ENCODE measurements around the gene NKAIN2.

- TF ChIP-seq POLR2A (IDR thresholded peaks at IDR 0.05) (no peak), CTCF (IDR thresholded peaks at IDR 0.05) (no peak)
Measured at GRCh38 chr6:123777563-123777962, 26.1 kb upstream of the NKAIN2 start.
